Myocyte (in vitro differentiated cells): ENCODE measurements around the gene GSG1. TPM values are rescaled to one million over a fixed set of nuclear protein-coding genes. Genes with fewer than 3 reads are reported as not detected.

Source experiments
- DNase-seq: peaks from one replicate; pipeline ENCODE4 v3.0.0-alpha.2; 2012; ENCODE audit warnings: low read depth
- polyA plus RNA-seq: library from polyadenylated mRNA; unstranded; fragments of >200 nt; gene quantifications from one replicate; pipeline ENCODE4 v1.2.1, GENCODE V29; 2012; ENCODE audit warnings: missing spikeins
- total RNA-seq: library from RNA; depleted of rRNA; stranded (reverse); fragments of >200 nt; gene quantifications from 2 replicates; pipeline ENCODE4 v1.2.3, GENCODE V29; 2014

The GSG1 gene
- total RNA-seq: 2.3 TPM in 2 replicates
- polyA plus RNA-seq: 7.3 TPM

DNA sequence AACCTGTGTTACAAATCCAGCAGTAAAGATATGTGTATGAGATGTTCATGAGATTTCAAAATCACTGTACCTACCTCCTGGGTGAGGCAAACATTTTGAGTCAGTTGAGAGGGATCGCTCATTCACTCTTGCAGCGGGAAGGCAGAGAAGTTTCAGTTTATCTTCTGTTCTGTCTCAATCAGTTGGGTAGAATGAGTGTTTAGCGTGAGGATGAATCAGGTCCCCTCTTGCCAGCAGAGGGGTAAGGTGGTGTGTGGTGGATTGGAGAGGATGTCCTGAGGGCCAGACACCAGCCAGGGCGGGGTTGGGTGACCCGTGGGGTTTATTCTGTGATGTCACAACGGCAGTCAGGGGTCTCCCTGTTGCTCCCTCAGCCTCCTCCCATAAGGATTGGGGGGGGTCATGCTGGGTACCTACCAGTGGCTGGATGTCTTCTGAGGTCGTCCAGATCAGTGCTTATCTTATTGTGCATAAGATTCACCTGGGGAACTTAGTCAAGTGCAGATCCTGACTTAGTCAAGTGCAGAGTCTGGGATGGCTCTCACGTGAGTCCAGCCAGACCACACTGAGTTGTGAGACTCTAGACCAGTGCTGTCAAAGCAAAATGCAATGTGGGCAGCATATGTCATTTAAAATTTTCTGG is at the start of gene GSG1:
Gene GSG1 (minus strand): TSS at position 277 of the 643 bp plus-strand sequence. CDS start 155 bp downstream, at position 122.
- no peak for DNase-seq

- no peak for DNase-seq
Observed at GRCh38 chr12:13153180-13153579, 49.7 kb upstream of the GSG1 start.

DNA sequence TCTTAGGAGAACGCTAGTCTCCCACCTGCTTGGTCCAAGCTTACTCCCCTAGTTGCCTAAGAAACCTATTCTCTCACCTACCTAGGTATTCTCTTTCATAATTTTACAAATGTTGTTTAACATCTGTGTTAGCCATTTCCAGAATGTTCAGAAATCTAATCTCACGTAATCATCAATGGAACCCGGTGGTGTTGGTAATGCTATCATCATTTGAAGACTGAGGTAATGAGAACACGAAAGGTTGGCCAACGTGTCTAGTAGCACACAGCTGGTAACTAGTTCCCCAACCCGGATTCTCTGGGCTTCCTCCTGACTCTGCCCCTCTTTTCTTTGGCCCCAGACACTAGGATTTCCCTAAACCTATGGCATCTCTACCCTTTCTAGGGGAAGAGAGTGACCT is 49.3 kb upstream of the GSG1 start:
- no peak for DNase-seq

DNA sequence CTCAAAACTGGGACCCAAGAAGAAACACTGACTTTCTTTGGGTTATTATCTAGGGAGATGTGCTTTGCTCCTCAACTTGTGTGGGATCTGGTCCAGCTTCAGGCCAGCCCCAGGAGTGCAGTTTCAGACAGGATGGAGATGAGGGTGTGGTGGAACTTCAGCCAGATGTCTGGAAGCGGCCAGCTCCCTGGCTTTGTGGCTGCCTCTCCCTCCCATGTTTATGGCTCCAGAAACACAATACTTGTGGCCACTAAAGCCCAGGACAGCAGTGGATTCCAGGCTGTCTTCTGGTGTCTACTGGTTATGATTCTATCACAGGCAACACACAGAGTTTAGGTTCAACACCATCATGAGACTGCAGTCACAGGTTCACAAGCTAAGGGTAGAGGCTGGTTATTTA is 48.8 kb upstream of the GSG1 start:
- DNase-seq: peak; percentile 75

DNA sequence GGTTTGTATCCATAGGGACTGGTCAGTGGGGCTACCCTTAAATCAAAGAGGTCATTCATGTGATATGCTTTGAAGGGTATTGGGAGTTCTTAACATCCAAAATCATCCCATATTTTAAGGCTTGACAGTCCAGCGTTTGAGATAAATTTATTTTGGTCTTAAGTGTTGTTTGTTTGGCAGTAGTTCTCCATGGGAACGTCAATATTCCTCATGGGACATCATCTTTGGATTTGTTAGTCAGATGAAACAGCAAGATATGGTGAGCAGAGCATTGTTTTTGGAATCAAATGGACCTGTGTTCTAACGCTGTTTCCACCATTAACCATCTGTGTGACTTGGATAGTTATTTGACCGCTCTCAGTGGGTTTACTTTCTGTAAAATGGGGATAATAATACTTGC is 45.9 kb upstream of the GSG1 start:
- no peak for DNase-seq

DNA sequence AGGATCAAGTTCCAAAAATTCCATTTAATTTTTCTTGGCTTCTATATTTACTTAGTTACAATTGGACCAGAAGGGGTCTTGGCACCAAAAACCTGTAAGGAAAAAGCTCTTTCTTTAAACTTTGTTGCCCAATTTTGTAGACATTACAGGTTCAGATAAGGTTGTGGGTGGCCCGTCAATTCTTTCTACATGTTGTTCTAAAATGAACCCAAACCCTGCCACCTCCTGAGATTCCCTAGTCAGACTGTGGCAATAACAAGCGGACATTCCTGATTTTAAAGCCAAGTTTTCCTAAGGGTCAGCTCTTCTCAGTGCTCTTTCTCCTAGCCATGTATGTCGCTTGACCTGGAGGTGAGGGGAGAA is 45.0 kb upstream of the GSG1 start:
- DNase-seq: no peak

GRCh38 chr12:13147688-13148484 is 44.4 kb upstream of the GSG1 start:
- no peak for DNase-seq

DNA sequence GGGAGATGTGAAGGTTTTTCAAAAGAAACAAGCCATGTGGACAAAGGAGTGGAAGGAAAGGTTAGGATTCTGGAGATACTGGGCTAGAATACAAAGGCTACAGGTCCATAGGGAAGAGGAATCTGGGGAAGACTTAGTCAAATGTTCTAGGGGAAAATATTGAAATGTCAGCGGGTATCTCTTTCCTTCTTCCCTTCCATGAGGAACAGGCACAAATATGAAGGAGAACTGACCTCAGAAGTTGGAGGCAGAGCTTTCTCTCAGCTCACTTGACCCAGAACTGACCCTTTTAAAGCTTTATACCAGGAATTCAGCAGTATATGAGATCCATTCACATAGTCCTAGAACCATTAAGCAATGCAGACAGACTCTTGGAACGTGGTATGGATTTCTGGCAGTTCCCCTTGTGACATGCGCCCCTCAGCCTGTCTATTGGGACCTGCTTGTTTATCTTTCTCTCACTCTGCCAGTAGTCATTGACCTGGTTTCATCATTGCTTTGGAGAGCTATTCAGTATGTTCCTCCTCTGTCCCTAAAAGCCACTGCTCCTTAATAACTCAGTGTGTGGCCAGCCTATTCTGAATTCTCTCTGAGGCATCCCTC is 43.0 kb upstream of the GSG1 start:
- no peak for DNase-seq

DNA sequence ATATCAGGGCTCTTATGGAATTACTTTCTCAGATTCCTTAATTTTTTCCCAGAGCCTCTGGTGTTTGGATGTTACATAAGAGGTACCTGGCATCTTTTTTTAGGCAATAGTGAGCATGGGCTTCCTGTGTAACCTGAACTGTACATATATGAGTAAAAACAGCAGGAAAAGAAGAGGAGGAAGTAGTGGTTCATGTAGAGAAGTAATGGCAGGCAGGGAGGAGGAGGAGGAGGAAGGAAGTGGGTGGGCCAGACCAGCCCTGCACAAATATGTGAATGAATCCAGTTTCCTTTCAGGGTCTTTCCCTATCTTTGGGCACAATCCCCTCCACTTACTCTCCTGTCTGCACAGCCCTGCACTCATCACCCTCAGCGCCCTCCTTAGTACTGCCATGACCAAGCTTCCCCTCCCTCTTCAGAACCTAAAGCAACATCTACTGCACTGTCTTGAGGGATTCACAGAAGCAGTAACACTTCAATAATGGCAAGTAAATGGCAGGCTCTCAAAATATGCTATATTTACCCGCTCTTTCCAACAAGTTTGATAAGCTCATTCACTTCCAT is 40.9 kb upstream of the GSG1 start:
- no peak for DNase-seq

GRCh38 chr12:13142747-13143146 is 39.3 kb upstream of the GSG1 start:
- DNase-seq: no peak

DNA sequence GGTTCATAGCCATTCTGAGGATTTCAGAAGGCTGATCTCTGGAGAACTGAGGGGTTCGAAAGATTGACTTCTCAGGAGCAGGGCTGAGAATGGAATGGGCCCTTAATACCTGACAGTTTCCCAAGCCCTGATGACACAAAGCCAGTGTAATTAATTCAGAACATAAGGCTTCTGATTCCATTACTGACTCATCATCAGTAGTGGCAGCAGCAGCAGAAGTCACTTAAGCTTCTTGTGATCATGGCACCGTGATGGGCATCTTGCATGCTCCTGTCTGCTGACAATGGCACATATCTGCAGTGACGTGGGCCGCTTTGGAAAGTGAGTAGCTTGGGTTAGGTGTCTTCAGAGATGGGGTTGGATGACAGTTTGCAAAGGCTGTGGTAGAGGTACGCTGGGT is 38.2 kb upstream of the GSG1 start:
- no peak for DNase-seq

DNA sequence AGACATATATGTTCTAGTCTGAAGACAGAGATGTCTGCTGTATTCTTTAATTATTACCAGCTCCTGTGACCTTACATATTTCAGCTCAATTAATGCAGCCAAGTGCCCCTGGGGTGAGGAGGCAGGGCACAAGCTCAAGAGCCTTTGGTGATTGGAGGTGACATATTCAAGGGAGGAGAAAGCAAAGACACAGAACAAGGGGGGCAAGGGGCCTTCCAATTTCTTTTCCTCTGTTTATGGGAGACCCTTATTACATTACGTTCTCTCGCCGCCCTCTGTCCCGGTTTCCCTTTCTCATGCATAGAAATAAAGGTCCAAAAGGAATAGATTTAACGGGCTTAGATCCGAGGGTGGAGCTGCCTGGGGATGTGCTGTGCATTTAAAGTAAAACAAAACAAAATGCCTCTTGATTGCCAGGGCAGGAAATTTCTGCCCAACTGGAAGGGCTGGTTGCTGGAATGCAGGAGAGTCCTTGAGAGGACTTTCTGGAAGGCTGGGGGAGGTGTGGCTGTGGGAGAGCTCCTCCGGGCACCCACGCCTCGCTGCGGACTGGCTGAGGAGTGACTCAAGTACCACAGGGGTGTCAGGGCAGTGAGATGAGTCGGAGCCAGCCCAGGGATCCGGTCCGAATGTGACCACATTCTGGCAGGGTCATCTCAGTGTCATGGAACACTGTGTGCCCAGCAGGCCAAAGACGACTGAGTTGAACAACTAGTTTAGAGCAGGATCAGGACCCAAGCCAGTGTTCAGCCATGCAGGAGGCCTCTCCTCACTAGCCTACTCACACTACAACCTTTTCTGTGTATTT is 32.1 kb upstream of the GSG1 start:
- DNase-seq: peak; percentile 94

GRCh38 chr12:13133886-13134285 is 30.4 kb upstream of the GSG1 start:
- DNase-seq: no peak

DNA sequence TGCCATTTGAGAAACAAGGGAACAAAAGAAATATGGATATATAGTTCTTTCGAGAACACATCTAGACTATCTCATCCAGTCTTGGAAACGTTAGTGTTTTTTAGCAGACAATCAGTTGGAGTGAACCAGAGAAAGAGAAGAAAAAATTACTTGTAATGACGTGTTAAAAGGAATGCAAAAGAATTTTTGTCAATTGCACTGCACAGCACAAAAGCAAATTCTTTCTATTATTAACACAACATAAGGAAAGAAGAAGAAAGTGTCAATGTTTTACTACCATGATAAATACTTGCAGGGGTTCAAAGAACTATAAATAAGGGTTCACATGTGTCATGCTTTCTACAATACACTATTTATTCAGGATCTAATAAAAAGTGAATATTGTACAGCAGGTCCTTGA is 27.5 kb upstream of the GSG1 start:
- DNase-seq: no peak

GRCh38 chr12:13128291-13128965 is 25.0 kb upstream of the GSG1 start:
- DNase-seq: no peak

DNA sequence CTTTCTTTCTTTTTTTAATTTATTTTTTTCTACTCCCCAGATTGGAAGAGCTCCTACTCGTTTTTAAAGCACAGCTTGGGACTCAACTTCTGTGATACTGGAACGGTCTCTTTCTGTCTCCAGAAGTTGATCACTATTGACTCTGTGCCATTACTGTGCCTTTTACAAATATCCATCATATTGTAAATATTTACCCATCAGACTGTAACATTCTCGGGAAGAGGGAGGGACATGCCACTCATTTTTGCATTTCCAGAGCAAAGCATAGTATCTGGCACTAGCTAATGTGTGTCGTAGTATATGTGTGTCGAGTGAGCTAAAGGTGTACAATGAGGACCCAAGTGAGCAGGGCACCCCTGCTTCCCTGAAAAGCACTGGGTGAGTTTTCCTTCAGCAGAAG is 24.0 kb upstream of the GSG1 start:
- DNase-seq: no peak

- no peak for DNase-seq
Observed at GRCh38 chr12:13126494-13126893, 23.0 kb upstream of the GSG1 start.

DNA sequence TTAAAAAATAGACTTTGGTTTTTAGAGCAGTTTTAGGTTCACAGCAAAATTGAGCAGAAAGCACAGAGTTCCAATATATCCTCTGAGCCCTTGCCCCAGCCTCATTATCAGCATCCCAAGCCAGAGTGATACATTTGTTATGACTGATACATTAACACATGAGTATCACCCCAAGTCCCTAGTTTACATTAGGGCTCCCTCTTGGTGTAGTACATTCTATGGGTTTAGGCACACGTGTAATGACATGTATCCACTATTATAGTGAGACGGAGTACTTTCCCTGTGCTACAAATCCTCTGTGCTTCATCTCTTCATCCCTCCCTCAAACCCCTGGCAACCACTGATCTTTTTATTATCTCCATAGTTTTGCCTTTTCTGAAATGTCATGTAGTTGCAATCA is 22.5 kb upstream of the GSG1 start:
- no peak for DNase-seq

DNA sequence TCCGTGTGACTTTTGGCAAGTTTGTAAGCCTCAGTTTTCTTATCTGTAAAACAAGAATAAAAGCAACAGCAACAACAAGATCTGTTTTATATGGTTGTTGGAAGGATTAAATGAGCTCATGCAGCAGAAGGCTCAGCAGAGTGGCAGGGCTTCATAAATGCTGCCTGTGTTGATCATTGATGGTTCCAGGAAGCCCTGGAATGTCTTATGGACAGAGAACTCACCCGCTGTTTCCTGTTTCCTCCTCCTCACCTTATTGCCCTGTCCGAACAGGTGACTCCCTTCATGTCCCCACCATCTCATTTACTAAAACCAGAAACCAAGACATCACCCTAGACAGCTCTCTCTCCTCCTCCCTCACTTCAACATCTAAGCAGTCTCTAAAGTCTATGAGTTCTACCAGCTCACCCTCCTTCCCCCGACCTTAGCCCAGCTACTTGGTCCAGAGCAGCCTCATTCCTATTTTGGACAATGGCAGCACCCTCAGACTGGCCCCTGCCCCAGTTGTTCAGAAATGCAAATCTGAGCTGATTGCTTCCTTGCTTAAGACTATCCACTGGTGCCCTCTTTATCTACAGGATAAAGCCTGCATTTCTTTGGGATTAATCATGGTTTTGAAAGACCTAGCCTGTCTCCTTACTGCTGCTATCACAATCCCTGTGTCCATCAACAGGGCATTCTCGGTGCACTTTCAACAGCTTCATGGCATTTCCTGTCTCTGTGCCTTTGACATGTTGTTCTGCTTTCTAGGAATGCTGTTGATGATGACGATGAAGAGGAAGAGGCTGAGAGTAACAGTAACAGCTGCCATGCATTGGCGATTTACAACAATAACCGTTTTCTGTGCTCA is 21.4 kb upstream of the GSG1 start:
- DNase-seq: no peak

DNA sequence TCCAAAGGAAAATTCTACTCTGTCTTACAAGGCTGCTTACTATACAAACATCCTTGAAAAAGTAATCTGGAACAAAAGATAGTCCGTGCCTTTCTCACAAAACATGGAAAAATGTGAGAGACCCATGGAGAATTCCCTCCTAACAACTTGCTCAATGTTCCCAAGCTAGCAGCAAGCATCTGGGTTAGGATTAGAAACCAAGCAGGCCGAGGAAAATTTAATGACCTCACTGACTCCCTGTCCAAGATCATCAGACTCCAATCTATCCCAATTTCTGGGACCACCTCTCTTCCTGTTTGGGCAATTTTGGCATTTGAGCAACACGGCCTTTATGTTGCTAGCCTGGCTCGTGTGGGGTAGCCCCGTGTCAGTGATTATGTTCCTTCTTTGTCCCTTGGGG is 18.1 kb upstream of the GSG1 start:
- DNase-seq: no peak
